ENCODE results near the gene CALD1.

The CALD1 gene

DNA sequence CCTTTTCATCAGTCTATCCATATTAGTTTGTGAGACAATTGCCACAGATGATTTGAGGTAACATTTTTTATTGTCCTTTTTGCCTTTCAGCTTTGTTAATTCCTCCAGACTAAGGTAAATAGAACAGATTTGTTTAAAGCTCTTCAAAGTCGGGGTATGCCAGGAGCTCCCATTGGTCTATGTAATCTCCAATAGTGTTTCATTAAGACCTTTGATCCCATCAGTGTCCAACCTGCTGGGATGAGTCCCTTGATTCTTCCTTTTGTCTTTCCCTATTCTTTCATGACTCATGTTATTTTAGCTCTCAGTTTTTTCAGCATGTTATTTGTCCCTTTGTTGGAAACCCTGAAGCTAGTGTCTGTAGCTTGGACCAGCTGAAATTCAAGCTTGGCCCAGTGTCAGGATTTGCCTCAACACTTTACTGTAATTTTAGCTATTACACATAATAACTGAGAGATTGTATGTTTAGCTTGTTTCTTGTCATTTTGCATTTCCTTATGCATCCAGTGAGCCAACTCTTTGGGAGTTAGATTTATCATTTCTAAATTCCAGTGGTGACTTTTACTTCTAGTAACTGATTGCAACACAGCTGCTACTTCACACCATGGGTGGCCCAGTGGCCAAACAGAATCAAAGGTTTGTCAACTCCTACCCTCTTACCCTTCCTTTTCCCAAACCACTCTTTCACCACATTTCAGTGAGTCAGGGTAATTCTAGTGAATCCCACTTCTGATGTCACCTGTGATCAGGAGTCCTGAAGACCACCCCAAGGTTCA lies 222.1 kb downstream of the CALD1 start:
- peak; percentile 33 for DNase-seq (ENCODE audit: low read depth)

DNA sequence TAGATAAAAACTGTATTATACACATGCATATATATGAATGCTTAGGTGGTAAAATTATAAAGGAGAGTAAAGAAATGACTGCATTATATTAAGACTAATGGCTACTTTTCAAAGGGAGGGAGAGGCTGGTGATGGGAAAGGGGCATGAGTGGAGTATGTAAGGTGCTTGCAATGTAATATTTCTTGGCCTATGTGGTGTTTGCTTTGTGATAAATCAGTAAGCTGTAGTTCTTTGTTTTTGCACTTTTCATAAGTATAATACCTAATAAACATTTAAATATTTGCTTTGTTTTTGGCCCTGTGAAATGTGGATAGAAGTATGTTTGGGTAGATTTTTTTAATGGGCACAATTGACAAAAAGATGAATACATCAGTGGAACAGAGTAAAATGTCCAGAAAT lies 232.8 kb downstream of the CALD1 start:
- no peak for DNase-seq (ENCODE audit: low read depth)
